GM04504 (cell line): ENCODE data around the gene HNRNPA3.
"Not testable (repeated sequence)": the region's sequence is repeated elsewhere in the genome, so short reads cannot be mapped to it uniquely, and the experiment has no call there.

Experiments
- DNase-seq: peaks from one replicate; pipeline ENCODE4 v3.0.0-alpha.2; 2012; ENCODE audit warnings: low read depth

HNRNPA3 gene

DNA sequence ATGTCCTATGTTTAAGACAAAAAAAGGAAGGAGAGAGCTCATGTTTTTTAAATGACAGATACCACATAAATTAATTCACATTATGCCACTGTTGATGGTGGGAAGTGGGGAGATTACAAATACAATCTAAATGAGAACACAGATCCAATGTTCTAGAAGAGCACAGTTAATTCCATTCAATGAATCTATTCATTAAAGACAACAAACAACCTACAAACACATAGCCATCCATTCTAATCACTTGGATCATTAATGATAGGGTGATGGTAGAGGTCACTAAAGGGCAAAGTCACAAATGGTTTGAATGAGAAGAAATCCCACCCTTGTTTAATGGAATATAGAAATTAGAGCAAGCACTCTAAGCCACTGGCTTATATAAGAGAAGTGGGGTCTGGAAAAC lies 21.7 kb downstream of the HNRNPA3 start:
- no peak for DNase-seq

DNA sequence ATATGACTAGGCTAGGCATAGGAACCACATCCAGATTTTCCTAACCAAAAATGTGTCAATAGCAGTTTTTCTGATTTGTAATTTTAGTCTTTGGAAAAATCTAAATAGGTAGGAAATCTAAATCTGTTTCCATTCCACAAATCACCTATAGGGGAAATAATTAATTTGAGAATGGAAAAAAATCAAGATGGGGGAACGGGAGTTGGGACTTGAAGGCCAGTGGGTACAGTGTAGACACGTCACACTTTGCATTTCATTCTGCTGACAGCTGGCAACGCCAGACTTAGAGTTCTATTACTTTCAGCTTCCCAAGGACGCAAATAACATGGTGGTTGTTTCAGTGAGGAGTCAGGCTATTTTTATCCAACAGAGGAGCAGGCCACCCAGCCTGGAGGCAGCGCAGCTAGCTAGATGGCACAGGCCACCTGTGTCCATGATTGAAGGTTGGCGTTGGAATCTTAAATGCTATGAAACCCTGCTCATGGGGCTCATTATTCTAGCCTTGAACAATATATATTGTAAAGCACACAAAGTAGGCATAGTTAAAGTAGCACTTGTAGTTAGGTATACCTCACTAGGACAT lies 23.4 kb downstream of the HNRNPA3 start:
- DNase-seq, result no peak

DNA sequence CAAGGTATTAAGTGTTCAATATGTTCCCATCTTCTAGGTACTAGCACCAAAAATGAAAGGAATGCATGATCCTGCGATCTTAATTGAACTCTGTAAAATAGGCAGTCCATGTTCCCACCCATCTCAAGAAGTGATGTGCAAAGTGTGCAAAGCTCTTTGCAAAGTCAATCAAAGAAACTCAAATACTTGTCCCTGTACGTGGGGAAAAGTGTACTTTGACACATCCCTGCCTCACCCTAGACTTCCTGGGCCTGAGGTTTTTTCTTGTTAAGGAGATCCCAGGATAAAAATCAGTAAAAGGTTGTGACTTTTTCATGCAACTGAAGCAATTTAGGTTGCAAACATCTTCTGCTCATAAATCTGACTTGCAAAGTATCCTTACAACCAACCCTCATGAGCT lies 25.3 kb downstream of the HNRNPA3 start:
- DNase-seq, result no peak

DNA sequence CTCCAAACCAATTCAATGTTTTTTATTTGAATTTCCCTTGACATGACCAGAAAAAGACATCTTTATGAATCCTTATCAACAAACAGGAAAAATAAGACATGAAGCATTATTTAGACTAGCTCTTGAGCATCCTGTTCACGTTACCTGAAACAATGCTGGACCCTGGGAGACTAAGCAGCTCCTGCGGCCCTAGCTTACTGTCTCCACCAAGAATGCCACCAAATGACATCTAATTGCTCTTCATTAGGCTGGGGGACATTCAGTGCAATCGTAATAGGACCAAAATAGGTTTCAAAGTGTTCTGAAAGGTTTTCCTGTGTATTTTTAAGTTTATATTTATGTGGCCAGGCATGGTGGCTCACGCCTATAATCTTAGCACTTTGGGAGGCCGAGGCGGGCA lies 26.5 kb downstream of the HNRNPA3 start:
- no peak for DNase-seq

DNA sequence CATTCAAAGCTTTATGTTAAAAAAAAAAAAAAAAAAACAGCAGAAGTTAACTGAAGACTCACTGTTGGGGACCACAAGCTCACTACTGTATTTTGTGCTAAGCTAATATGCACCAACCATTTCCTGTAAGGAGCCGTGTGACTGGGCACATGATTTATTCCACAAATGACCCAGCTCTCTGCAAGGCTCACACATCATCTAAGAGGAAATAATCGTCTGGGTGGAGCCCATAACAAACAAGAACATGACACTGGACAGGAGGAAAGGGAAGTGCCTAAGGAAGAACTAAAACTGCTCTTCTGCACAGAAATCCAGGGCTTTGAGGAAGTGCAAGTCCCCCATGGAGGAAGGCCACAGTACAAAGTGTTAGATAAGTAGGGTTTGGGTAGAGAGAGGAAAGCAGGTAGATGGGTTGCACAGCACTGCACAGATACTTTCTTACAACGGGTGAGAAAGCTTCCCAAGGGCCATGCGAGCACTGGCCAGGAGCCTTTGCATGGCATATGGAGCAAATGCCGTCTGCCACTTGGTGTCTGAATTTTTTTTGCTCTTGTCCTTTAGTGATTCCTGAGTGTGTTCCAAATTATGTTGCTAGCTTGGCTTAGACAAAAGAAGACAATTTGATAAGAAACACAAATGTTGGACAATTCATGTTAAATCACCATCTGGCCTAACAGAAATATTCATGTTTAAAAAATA lies 27.5 kb downstream of the HNRNPA3 start:
- DNase-seq, result peak; percentile 35

DNA sequence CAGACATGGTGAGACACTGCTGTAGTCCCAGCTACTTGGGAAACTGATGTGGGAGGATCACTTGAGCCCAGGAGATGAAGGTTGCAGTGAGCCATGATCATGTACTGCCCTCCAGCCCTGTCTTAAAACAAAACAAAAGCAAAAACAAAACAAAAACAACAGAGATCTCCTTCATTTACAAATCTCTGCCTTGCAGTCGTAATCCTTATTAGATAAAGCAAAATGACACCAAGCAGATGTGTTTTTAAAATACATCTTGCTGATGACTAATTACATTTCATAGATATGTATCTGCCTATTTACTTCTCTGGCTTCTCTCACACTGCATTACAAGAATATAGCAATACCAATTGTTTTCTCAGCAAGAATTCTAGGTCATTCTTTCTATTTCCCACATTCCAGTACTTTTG lies 29.1 kb downstream of the HNRNPA3 start:
- peak; percentile 26 for DNase-seq

DNA sequence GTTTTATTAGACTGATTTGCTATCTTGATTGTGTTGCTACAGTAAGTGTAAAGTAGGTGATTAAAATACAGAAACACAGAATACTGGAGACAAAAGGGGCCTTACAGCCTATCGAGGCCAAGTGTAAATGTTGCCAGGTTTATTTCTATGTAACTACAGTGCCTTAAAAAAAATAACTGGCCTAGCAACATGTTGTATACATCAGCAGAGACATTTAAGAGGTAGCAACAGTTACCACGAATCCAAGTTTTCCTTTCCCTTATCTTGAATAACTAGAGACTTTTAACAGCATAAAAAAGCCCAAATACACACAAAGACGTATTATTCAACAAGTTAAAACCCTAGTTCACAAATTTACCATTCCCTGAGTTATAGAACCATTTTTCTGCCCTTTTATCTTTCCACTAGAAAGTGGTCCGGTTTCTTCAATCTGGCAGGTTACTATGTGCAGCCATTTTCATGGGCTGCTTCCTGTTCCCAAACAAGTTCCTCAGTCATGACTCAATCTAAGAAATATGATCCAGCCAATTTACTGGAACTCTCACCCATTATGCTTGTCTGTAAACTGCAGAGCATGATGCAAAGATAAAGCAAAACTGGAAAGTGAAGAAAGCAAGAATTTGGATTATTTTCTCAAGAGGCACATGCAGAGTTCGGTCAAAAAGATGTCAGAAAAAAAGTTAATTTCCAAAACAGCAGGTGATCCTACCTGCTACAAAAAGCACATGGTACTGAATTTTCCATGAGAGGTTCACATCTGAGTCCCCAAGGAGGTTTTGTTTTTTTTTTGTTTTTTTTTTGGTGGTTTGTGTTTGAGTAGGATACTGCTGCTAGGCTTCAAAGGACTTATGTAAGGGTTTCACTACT lies 29.8 kb downstream of the HNRNPA3 start:
- peak; percentile 90 for DNase-seq

DNA sequence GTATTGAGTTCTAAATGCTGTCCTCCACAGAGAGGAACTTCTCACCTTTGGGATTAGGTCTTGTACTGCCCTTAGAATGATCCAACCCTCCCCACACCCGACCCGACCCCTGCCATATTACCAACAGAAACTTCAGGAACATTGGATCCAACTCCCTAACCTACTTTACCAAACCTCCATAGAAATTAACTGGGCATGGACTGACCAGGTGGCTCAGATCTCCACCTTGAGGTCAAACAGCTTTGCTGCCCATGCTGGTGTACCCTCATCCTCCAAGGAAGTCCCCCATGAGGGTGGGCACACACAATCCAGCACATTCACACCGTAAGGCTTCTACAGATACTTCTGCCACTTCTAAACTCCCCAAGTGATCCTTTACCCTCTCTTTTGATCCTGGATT lies 30.5 kb downstream of the HNRNPA3 start:
- no peak for DNase-seq

DNA sequence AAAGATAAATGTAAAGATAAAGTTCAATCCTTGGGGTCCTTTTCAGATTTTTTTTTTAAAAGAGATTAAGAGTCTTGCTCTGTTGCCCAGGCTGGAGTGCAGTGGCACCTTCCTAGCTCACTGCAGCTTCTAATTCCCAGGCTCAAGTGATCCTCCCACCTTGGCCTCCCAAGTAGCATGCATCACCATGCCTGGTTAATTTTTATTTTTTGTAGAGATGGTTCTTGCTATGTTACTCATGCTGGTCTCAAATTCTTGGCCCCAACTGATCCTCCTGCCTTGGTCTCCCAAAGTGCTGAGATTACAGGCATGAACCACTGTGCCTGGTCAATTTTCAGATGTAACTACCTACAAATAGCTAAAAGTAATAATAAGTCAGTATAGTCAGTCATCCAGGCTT lies 30.9 kb downstream of the HNRNPA3 start:
- no peak for DNase-seq

DNA sequence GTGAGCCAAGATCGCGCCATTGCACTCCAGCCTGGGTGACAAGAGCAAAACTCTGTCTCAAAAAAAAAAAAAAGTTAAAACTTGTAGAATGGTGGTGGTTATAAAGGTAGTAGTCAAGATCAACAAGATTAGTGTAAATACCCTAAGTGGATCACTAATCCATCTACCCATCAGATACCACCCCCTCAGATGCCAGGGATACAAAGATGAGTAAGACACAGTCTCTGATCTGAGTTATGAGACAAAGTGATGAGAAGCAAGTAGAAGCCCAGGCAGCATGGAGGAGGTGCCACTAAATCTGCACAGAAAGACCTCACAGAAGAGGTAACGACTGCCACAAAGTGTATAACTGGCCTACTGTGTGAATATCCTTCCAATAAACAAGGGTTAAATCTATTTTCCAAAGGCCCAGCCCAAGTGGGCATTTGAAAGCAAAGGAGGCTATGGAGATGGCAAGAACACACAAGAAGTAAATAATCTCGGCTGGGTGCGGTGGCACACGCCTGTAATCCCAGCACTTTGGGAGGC lies 31.7 kb downstream of the HNRNPA3 start:
- DNase-seq, result no peak

DNA sequence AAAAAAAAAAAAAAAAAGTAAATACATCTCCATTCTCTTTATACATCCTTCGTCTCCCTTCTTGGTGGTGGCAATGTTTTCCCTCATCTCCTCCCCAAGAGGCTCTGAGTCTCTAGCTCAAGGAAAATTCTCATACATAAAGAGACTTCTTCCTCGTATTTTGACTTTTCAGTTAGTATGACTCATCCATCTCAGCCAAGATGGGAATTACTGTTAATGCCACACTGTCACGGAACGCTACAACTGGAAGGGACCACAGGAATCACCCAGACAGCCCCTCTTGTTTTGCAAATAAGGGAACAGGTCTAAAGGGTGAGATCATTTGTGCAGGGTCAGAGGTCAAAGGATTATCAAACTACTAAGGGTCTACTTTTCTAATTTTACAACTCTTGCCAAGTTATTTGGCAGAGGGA lies 32.4 kb downstream of the HNRNPA3 start:
- peak; percentile 80 for DNase-seq

DNA sequence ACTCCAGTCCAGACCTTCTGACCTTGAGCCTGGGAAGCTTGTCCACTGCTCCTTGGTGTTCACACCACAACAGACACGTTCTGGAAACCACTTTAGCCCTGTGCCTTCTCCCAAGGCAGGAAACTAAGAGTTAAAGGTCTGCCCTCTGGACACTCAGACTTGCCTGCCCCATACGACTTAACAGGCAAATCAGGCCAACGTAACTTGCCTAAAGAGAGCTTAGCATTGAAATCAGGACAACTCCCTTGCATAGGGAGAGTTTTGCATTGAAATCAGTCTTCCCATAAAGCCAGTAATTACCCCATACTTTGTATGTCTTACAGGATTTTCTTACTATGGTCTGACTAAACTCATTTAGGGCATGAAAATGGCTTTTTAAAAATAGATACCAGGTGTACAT lies 33.4 kb downstream of the HNRNPA3 start:
- no peak for DNase-seq

DNA sequence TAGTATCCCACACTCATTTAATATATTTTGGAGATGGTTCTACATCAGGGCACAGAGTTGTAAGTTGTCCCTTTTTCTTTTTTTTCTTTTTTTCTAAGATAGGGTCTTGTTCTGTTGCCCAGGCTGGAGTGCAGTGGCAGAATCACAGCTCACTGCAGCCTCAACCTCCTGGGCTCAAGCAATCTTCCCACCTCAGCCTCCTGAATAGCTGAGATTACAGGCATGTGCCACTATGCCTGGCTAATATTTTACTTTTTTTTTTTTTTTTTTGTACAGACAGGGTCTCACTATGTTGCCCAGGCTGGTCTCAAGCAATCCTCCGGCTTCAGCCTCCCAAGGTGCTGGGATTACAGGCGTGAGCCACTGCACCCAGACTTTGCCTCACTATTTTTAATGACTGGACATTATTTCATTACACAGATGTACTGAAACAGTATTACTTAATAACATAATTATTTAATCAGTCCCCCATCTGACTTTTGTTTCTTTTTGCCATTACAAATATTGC lies 34.0 kb downstream of the HNRNPA3 start:
- DNase-seq, result not testable (repeated sequence)

DNA sequence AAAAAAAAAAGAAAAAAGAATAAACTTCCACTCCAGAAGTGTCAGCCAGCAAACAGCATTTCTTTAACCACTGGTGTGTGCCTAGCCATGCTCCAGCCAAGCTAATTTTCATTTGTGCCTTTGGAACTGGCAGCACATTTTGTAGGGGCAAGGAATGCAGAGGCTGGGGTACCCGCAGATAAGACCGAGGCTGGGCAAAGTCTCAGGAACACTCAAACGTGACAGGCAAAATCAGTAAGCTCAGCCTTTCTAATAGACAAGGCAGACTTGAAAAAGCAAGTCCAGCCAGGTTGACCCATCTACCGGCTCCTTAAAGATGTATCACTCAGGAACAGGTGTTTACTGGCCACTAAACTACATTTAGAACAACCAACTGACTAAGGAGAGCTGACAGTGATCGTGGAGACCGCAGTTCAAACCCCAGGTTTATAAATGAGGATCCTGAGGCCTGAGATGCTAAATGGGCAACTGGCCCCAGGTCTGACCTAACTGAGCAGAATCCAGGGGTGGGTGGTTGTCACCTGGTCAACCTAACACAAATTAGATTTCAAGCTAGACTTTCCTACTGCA lies 35.2 kb downstream of the HNRNPA3 start:
- no peak for DNase-seq

DNA sequence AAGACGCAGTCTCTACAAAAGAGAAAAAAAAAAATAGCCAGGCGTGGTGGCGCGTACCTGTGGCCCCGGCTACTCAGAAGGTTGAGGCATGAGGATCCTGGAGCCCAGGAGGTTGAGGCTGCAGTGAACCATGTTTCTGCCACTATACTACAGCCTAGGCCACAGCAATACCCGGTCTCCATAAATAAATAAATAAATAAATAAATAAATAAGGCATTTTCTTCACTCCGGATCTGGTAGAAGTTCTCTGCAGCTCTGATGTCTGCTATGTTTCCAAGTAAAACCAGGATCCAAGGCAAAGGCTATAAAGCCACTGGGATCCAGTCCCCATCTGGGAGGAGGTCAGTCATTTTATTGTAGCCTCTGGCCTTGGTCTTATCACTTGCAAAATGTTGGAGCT lies 36.4 kb downstream of the HNRNPA3 start:
- DNase-seq, result no peak

DNA sequence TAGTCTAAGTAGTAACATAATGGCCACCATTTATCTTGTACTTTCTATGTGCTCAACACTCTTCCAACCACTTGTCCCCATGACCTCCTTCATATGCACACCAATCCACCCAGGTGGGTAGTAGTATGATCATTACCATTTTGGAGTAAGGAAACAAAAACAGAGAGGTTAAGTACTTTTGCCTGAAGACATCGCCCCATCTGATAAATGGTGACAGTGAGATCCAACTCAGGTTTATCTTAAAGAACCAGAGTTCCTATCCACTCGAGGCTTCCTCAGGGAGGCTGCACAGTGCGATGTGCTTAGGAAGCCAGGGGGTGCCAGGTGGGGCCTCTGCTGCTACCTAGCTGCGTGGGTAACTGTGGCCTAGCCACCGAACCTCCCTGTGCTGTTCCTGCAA lies 37.9 kb downstream of the HNRNPA3 start:
- no peak for DNase-seq

DNA sequence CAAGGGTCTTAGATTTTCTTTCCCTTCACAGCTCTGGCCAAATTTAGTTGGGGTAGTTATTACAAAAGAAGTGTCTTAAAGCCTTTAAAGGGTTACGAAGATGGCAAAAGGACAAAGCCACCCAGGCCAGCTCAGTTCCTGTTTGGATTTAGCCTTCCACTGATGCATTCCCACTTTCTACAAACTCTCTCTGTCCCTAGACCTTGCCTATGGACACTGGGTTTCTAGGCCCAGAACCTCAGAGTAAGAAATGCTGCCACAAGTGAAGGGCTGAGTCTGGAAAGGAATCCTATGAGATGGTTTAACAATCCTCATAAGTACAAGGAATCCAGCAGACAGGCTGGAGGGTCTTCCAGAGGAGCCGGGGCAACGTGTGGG lies 38.6 kb downstream of the HNRNPA3 start:
- no peak for DNase-seq

DNA sequence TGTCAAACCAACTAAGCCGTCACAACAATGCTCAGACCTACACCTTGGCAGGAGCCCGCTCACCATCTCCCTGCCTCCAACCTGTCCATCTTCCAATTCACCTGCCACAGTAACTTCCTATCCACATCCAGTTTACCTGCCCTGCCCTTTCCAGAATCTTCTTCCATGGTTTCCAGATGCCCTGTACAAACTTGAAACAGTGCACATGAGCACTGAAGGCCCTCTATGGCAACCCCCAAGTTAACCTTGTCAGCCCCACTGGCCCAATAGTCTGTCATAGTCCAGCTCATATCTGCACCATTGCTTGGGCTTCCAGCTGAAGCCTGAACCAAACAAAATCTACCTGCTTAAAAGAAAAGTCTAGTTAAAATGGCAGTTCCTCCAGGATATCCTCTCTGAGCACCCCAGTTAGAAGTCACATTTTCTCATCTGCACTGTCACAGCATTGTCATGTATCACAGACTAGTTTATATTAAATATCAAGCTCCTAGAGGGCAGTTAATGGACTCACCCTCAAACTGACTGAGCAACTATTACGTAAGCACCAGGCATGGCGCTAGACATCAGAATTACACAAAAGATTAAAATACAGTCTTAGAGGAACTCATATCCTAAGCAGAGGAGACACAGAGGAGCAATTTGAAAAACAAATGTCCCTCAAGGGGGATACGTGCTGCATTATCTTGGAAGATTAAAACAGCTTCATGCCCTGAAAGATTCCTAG lies 40.4 kb downstream of the HNRNPA3 start:
- no peak for DNase-seq

DNA sequence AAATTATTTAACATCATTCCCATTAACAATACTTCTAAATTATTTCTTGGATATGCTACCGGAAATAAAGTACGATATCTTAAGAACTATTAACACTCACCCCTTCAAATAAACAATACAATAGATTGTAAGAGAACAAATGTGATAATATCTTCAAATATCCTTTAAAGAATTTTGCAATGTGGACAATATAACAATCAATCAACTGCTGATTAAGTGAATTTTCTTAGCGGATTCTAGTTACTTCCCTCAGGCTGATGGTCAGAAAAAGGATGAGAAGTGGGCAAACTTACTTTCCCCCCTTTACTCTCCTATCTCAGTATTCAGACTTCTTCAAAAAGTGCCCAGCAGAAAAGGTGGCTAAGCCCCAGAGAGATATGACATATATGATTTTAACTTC lies 41.1 kb downstream of the HNRNPA3 start:
- DNase-seq, result no peak

DNA sequence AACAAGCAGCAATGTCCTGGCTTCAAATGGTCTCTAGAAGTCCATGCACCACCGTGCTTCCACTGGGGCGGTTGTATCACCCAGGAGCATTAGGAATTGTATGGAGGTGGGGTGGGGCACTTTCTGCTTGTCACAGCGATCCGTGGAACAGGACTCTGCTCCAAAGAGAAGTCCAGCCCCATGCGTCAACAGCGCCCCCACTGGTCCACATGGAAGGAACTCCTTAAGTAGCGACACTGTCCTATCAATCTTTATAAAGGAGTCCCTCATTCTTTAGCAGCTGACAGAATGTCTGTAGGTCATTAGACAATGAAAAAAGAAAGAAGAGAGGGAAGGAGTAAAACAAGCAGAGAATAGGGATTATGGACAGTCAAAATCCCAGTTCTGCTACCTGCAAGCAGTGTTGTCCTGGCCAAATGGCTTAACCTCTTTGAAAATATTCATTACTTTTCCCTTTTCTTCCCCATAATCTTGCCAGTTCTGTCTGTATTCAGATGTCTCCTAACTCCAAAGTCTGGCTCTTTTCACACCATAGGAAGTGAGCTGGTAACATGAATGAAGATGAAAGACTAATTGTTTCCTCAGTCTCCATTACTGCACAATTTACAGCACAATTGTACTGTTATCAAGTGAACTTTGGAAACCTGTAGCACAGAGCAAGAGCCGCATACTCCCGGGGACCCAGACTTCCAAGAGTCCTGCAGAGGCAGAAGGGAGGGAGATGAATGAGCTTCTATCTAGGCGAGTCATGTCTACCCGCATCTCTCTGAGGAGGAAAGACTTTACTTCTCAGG lies 42.0 kb downstream of the HNRNPA3 start:
- DNase-seq, result no peak

DNA sequence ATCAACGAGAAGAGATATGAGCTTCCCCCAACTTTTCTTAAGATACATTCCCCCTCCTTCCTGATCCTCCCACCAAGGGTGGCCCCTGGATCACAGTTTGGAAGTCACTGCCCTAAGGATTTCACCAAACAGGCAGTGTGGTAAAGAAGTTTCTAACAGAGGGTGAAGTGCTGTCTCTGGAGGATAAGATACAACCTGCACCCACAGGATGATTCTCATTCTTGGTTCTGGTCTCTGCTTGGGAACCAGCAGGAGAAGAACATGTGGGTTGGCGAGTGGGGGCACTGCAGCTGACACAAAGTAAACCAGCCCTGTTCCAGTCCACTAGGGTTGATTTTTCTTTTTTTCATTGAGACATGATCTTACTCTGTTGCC lies 42.6 kb downstream of the HNRNPA3 start:
- DNase-seq, result no peak
